Measurements from ENCODE around the gene MBL2. TPM values are rescaled to one million over a fixed set of nuclear protein-coding genes. Genes with fewer than 3 reads are reported as not detected.

MBL2 gene
- total and polyA plus RNA-seq, 2 experiments from 2014 or later, result not detected

GRCh38 chr10:52771534-52772445 is 794 bp downstream of the MBL2 start:
- H3K27ac ChIP-seq, result no peak overlapping the region
- no peak overlapping the region for H3K4me3 ChIP-seq
- H3K27me3 ChIP-seq, result peaks cover 12% of the 10 kb centered on the region
- peak in 1 of 2 donors; percentile 12 for DNase-seq (ENCODE audit: low read depth in 1 of 2, low spot score in 1 of 2)
- no peaks in the 10 kb centered on the region for H3K9me3 ChIP-seq (ENCODE audit: low read depth)
- no peaks in the 10 kb centered on the region for H3K36me3 ChIP-seq
- TF ChIP-seq CTCF (IDR thresholded peaks at IDR 0.05; ENCODE audit: low read depth, low read length), result no peak
- H3K4me1 ChIP-seq (ENCODE audit: low read depth), result no peaks in the 10 kb centered on the region

GRCh38 chr10:52770904-52771303 is 1.7 kb downstream of the MBL2 start:
- TF ChIP-seq CTCF (IDR thresholded peaks at IDR 0.05; ENCODE audit: low read depth, low read length), result no peak
- DNase-seq (ENCODE audit: low read depth in 1 of 2, low spot score in 1 of 2), result no peak
- Histone ChIP-seq H3K36me3 (no peaks in the 10 kb centered on the region), H3K4me3 (no peak overlapping the region), H3K9me3 (ENCODE audit: low read depth) (no peaks in the 10 kb centered on the region), H3K4me1 (ENCODE audit: low read depth) (no peaks in the 10 kb centered on the region), H3K27ac (no peak overlapping the region), H3K27me3 (peaks cover 12% of the 10 kb centered on the region)

- H3K36me3 ChIP-seq, result no peaks in the 10 kb centered on the region
- no peak overlapping the region for H3K27ac ChIP-seq
- no peaks in the 10 kb centered on the region for H3K4me1 ChIP-seq (ENCODE audit: low read depth)
- no peak for TF ChIP-seq CTCF (IDR thresholded peaks at IDR 0.05; ENCODE audit: low read depth, low read length)
- H3K9me3 ChIP-seq (ENCODE audit: low read depth), result no peaks in the 10 kb centered on the region
- peaks cover 12% of the 10 kb centered on the region for H3K27me3 ChIP-seq
- no peak overlapping the region for H3K4me3 ChIP-seq
- no peak for DNase-seq (ENCODE audit: low read depth in 1 of 2, low spot score in 1 of 2)
These were observed 2.6 kb downstream of the MBL2 start for GRCh38 chr10:52769966-52770365.

GRCh38 chr10:52768001-52768532 is 4.5 kb downstream of the MBL2 start:
- DNase-seq (ENCODE audit: low read depth in 1 of 2, low spot score in 1 of 2), result no peak
- H3K36me3 ChIP-seq, result no peaks in the 10 kb centered on the region
- no peak overlapping the region for H3K27ac ChIP-seq
- no peak for TF ChIP-seq CTCF (IDR thresholded peaks at IDR 0.05; ENCODE audit: low read depth, low read length)
- no peaks in the 10 kb centered on the region for H3K9me3 ChIP-seq (ENCODE audit: low read depth)
- H3K4me1 ChIP-seq (ENCODE audit: low read depth), result no peaks in the 10 kb centered on the region
- H3K27me3 ChIP-seq, result peaks cover 12% of the 10 kb centered on the region
- no peak overlapping the region for H3K4me3 ChIP-seq

GRCh38 chr10:52762088-52762487 is 10.5 kb downstream of the MBL2 start:
- no peak for DNase-seq (ENCODE audit: low read depth in 1 of 2, low spot score in 1 of 2)

More at GRCh38 chr10:52762088-52762487, 10.5 kb downstream of the MBL2 start:
- H3K4me1 ChIP-seq (ENCODE audit: low read depth), result no peaks in the 10 kb centered on the region
- no peak for TF ChIP-seq CTCF (IDR thresholded peaks at IDR 0.05; ENCODE audit: low read depth, low read length)
- H3K9me3 ChIP-seq (ENCODE audit: low read depth), result no peaks in the 10 kb centered on the region
- no peak overlapping the region for H3K27ac ChIP-seq
- no peak overlapping the region for H3K4me3 ChIP-seq
- H3K27me3 ChIP-seq, result peaks cover 5% of the 10 kb centered on the region
- H3K36me3 ChIP-seq, result no peaks in the 10 kb centered on the region
